Muscle of back (tissue), 11 donors: ENCODE measurements around the gene C2orf92. TPM values are rescaled to one million over a fixed set of nuclear protein-coding genes. Genes with fewer than 3 reads are reported as not detected.

Source experiments
- DNase-seq, 3 donors: peaks; one replicate each; pipeline versions ENCODE4 v3.0.0 to v3.0.0-alpha.2; 2013
- polyA plus RNA-seq, 10 donors: library from polyadenylated mRNA; unstranded; fragments of 120-200 nt; gene quantifications; one replicate each; pipeline ENCODE4 v1.2.1, GENCODE V29; 2013; ENCODE audit not compliant: insufficient read length in 10 of 10

The C2orf92 gene
- polyA plus RNA-seq, 10 donors = 6.9 to 28.4 (median 13.6) TPM

- no peak for DNase-seq
Observed at GRCh38 chr2:97745474-97746174, 76.1 kb downstream of the C2orf92 start.

GRCh38 chr2:97747285-97747684 is 77.8 kb downstream of the C2orf92 start:
- no peak for DNase-seq

- DNase-seq = peak in 2 of 3 donors; percentile 37 to 50
Observed at GRCh38 chr2:97747716-97748115, 78.2 kb downstream of the C2orf92 start.

- DNase-seq = peak in 1 of 3 donors; percentile 21
Observed at GRCh38 chr2:97749581-97749980, 80.1 kb downstream of the C2orf92 start.

GRCh38 chr2:97750017-97750416 is 80.5 kb downstream of the C2orf92 start:
- no peak for DNase-seq

- DNase-seq = no peak
Observed at GRCh38 chr2:97751752-97752151, 82.2 kb downstream of the C2orf92 start.

Other genes starting within 250 kb of the C2orf92 start
- 10 to 100 TPM in 9 of 10 donors, 1 to 10 TPM in 1; 8.8 to 30.5 (median 15.1) TPM for gene ANKRD36B, start 79.8 kb upstream of the C2orf92 start, polyA plus RNA-seq
- gene COX5B, start 23.7 kb upstream of the C2orf92 start, polyA plus RNA-seq = 100 to 1,000 TPM; 143 to 200 (median 176) TPM
- gene ACTR1B, start 5.7 kb upstream of the C2orf92 start, polyA plus RNA-seq = 10 to 100 TPM; 40.3 to 50.0 (median 45.4) TPM
- 10 to 100 TPM in 1 of 10 donors, 1 to 10 TPM in 9; 1.6 to 12.4 (median 3.0) TPM for gene ZAP70, start 43.9 kb downstream of the C2orf92 start, polyA plus RNA-seq